PC-3 (cell line): ENCODE data around the gene DHRS4L2. TPM values are rescaled to one million over a fixed set of nuclear protein-coding genes. Genes with fewer than 3 reads are reported as not detected.
"Not testable (repeated sequence)": the region's sequence is repeated elsewhere in the genome, so short reads cannot be mapped to it uniquely, and the experiment has no call there.

Source experiments
- ATAC-seq: fragments of 200-7000 bp; cut with Tn5 transposase; 2 replicates; pipeline ENCODE4 v1.9.1; 2020; ENCODE audit warnings: mild to moderate bottlenecking, moderate library complexity
- BruUV-seq: library from RNA; stranded (reverse); fragments of 400-500 nt; replicated peaks from 2 replicates; lab custom pipeline; 2021; lab: Mats Ljungman, UMichigan
- CTCF ChIA-PET: fragments of 300-600 bp; sonication (Branson Sonifier 250); formaldehyde crosslinking; loops from one replicate; lab custom pipeline; 2022; ENCODE audit warnings: antibody characterized with exemption; lab: Charles Lee
- POLR2A ChIA-PET: fragments of 300-600 bp; sonication (Branson Sonifier 250); formaldehyde crosslinking; loops from one replicate; lab custom pipeline; 2022; ENCODE audit warnings: antibody characterized with exemption; ENCODE audit not compliant: unreplicated experiment; lab: Charles Lee
- DNase-seq: peaks from one replicate; pipeline ENCODE4 v3.0.0-alpha.2; 2015
- H2AFZ ChIP-seq: fragments of 300-600 bp; sonication (generic); 2 replicates; pipeline ENCODE4 v1.6.0; 2016; ENCODE audit warnings: antibody characterized with exemption, low read length
- H3F3A ChIP-seq: fragments of 300-600 bp; sonication (generic); one replicate; pipeline ENCODE4 v1.6.0; 2017; ENCODE audit warnings: antibody characterized with exemption, low read length, control low read depth, mild to moderate bottlenecking; ENCODE audit not compliant: unreplicated experiment
- H3K27ac ChIP-seq: fragments of 300-600 bp; sonication (generic); 2 replicates; pipeline ENCODE4 v1.5.1; 2016; ENCODE audit warnings: mild to moderate bottlenecking, low read length
- H3K27me3 ChIP-seq: fragments of 300-600 bp; sonication (generic); 2 replicates; pipeline ENCODE4 v1.6.1; 2016; ENCODE audit warnings: low read length, mixed read lengths
- H3K36me3 ChIP-seq: fragments of 300-600 bp; sonication (generic); 2 replicates; pipeline ENCODE4 v1.6.1; 2016; ENCODE audit warnings: low read depth, mixed run types, low read length, mixed read lengths
- H3K4me1 ChIP-seq: fragments of 300-600 bp; sonication (generic); 2 replicates; pipeline ENCODE4 v1.5.1; 2016; ENCODE audit warnings: low read length; ENCODE audit not compliant: insufficient read depth
- H3K4me2 ChIP-seq: fragments of 300-600 bp; sonication (generic); 2 replicates; pipeline ENCODE4 v1.6.0; 2016; ENCODE audit warnings: low read length
- H3K4me3 ChIP-seq: fragments of 300-600 bp; sonication (generic); 2 replicates; pipeline ENCODE4 v1.5.1; 2016; ENCODE audit warnings: mild to moderate bottlenecking, low read length, mixed read lengths
- H3K79me2 ChIP-seq: fragments of 300-600 bp; sonication (generic); 2 replicates; pipeline ENCODE4 v1.6.1; 2017; ENCODE audit warnings: low read length, mixed read lengths
- H3K9ac ChIP-seq: fragments of 300-600 bp; sonication (generic); 2 replicates; pipeline ENCODE4 v1.6.0; 2016; ENCODE audit warnings: mild to moderate bottlenecking, low read length
- H3K9me2 ChIP-seq: fragments of 300-600 bp; sonication (generic); replicated peaks from 2 replicates; pipeline ENCODE4 v1.6.1; 2016; ENCODE audit warnings: mixed run types, low read length, mixed read lengths
- H3K9me3 ChIP-seq: fragments of 300-600 bp; sonication (generic); 2 replicates; pipeline ENCODE4 v1.6.1; 2016; ENCODE audit warnings: low read length, mixed read lengths
- H4K20me1 ChIP-seq: fragments of 300-600 bp; sonication (generic); 2 replicates; pipeline ENCODE4 v1.6.1; 2016; ENCODE audit warnings: low read length, mixed read lengths
- CTCF ChIP-seq: fragments of 300-600 bp; sonication (generic); conservative IDR thresholded peaks from 2 replicates; pipeline ENCODE4 v1.5.1; 2017; ENCODE audit warnings: antibody characterized with exemption, low read depth, mild to moderate bottlenecking, low read length
- intact Hi-C: fragments of 100-400 bp; cut with micrococcal nuclease; formaldehyde crosslinking; loops from 2 replicates; pipeline ENCODE4 v1.9.0; 2023
- total RNA-seq: library from RNA; depleted of rRNA; stranded (reverse); fragments of >200 nt; gene quantifications from 2 replicates; pipeline ENCODE4 v1.2.3, GENCODE V29; 2014

DHRS4L2 gene
- total RNA-seq, 1 experiment from 2014 or later, result 16.5 TPM

- H3K9ac ChIP-seq, H3K36me3 ChIP-seq, POLR2A ChIA-PET, H3K4me1 ChIP-seq, ATAC-seq, BruUV-seq, H3K9me2 ChIP-seq, H4K20me1 ChIP-seq, H3K27ac ChIP-seq, H2AFZ ChIP-seq, H3K79me2 ChIP-seq, DNase-seq, H3K27me3 ChIP-seq, H3K9me3 ChIP-seq, CTCF ChIA-PET, H3K4me3 ChIP-seq, H3F3A ChIP-seq, H3K4me2 ChIP-seq: not testable (repeated sequence)
- intact Hi-C loops, result loop anchor here (1.0 kb wide), 1 partner anchor 40 kb away; no protein-coding TSS in a partner anchor
Measured at GRCh38 chr14:23974041-23974440, 14.7 kb upstream of the DHRS4L2 start.

- ATAC-seq (peak; percentile 95), DNase-seq (peak; percentile 41)
- CTCF ChIA-PET, result interaction anchor here (1.1 kb wide), 1 partner anchor 656 kb away, joined by 5 read pairs; the partner anchor contains the start of gene PABPN1
Measured at GRCh38 chr14:23977208-23977607, 11.5 kb upstream of the DHRS4L2 start.

GRCh38 chr14:23981951-23982813, 6.5 kb upstream of the DHRS4L2 start:
- H4K20me1 ChIP-seq, DNase-seq, H3K9ac ChIP-seq, H3K4me1 ChIP-seq, ATAC-seq, H3K36me3 ChIP-seq, H2AFZ ChIP-seq, H3K9me2 ChIP-seq, H3K27ac ChIP-seq, H3K27me3 ChIP-seq, H3K79me2 ChIP-seq, H3K4me3 ChIP-seq, H3K4me2 ChIP-seq, H3F3A ChIP-seq, intact Hi-C loops, H3K9me3 ChIP-seq, BruUV-seq, POLR2A ChIA-PET, CTCF ChIA-PET: not testable (repeated sequence)

More at GRCh38 chr14:23977208-23977607, 11.5 kb upstream of the DHRS4L2 start:
- H3K4me2 ChIP-seq, BruUV-seq, H3K9ac ChIP-seq, H3F3A ChIP-seq, intact Hi-C loops, H3K79me2 ChIP-seq, H3K27me3 ChIP-seq, POLR2A ChIA-PET, H3K27ac ChIP-seq, H3K36me3 ChIP-seq, H4K20me1 ChIP-seq, H3K4me3 ChIP-seq, H3K9me3 ChIP-seq, H3K9me2 ChIP-seq, H2AFZ ChIP-seq, H3K4me1 ChIP-seq: not testable (repeated sequence)
- peak; percentile 37; the same call in 1 of the 2 replicates for TF ChIP-seq CTCF
